BLaER1 (cell line): ENCODE results near the gene ACOX2.

ENCODE experiments used
- H3K27ac ChIP-seq: shearing (Covaris generic); formaldehyde crosslinking; 2 replicates; pipeline ENCODE4 v1.8.1; 2022
- H3K27me3 ChIP-seq: shearing (Covaris generic); formaldehyde crosslinking; 2 replicates; pipeline ENCODE4 v1.8.1; 2022
- H3K36me3 ChIP-seq: shearing (Covaris generic); formaldehyde crosslinking; 2 replicates; pipeline ENCODE4 v1.8.1; 2022
- H3K4me1 ChIP-seq: shearing (Covaris generic); formaldehyde crosslinking; 2 replicates; pipeline ENCODE4 v1.8.1; 2022
- H3K4me2 ChIP-seq: shearing (Covaris generic); formaldehyde crosslinking; 2 replicates; pipeline ENCODE4 v1.8.1; 2022
- H3K4me3 ChIP-seq: shearing (Covaris generic); formaldehyde crosslinking; 2 replicates; pipeline ENCODE4 v1.8.1; 2022
- H3K9ac ChIP-seq: shearing (Covaris generic); formaldehyde crosslinking; 2 replicates; pipeline ENCODE4 v1.8.1; 2022
- H3K9me3 ChIP-seq: shearing (Covaris generic); formaldehyde crosslinking; 2 replicates; pipeline ENCODE4 v1.8.1; 2022
- H4K20me1 ChIP-seq: shearing (Covaris generic); formaldehyde crosslinking; 2 replicates; pipeline ENCODE4 v1.8.1; 2022
- Cebpa-rat ChIP-seq: shearing (Covaris generic); IDR thresholded peaks from 2 replicates; pipeline ENCODE4 v1.8.1; 2022

The ACOX2 gene

DNA sequence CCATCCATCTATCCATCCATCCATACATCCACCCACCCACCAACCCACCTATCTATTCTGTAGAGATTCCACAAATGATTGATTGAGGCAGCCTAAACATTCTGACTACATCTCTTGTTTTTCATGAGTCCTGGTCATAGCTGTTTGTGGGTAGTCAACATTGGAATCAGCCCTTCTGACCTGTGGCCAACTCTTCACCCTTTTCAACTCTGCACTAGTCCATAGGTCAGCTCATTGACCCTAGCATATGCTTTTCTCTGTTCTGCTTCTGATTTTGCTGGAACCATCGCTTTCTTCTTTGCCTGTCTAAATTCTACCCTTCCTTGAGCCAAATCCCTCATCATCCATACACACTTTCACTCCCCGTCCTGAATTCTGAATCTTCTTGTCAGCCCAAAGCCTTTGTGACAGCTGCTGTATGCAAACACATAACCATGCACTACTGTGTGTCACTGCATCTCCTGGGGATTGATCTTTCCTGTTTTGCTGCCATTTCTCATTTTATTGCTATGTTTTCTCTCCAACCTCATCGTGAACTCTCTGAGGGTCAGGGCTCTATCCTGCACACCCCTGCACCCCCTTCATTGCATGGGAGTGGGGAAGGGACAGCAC, 61.9 kb downstream of the ACOX2 start:
- TF ChIP-seq Cebpa-rat: no peak

DNA sequence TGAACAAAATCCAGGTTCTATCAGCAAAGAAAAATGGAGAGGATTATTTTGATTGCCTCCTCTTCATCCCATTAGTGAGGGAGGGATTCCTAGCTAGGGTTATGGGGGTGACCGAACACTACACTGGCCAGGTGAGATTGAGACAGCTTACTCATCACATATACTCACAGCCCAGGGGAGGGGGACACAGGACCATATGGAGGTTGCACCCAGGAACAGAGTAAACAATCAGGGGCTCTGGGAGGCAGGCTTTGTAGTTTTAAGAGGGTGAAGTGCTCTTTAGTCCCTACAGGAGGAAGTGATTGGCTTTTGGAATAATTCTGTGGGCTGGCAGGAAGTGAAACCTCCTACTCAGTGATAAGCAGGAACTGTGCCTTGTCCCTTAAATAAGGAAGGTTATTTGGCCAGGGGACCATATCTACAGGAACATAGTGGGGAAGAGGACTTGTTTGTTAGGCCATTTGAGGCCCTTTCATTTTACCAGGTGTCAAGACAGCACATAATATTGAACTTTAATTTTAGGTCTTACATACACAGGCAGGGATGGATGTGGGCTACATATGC, 62.6 kb downstream of the ACOX2 start:
- H3K4me1 ChIP-seq: peaks cover 21% of the 10 kb centered on the region
- H3K36me3 ChIP-seq: no peaks in the 10 kb centered on the region
- TF ChIP-seq Cebpa-rat: no peak
- no peak overlapping the region for H3K4me3 ChIP-seq
- H3K9me3 ChIP-seq: peaks cover 7% of the 10 kb centered on the region; the same call in 1 of the 2 replicates
- H3K27me3 ChIP-seq: no peaks in the 10 kb centered on the region
- peak overlapping the region; percentile 71 for H3K4me2 ChIP-seq
- H4K20me1 ChIP-seq: no peaks in the 10 kb centered on the region
- H3K9ac ChIP-seq: no peak overlapping the region
- no peak overlapping the region for H3K27ac ChIP-seq

More for the DNA sequence above, 61.9 kb downstream of the ACOX2 start:
- no peak overlapping the region for H3K27ac ChIP-seq
- no peaks in the 10 kb centered on the region for H4K20me1 ChIP-seq
- H3K36me3 ChIP-seq: no peaks in the 10 kb centered on the region
- H3K9me3 ChIP-seq: peaks cover 13% of the 10 kb centered on the region
- H3K9ac ChIP-seq: no peak overlapping the region; the same call in 1 of the 2 replicates
- no peaks in the 10 kb centered on the region for H3K27me3 ChIP-seq
- no peak overlapping the region for H3K4me3 ChIP-seq
- peak overlapping the region; percentile 71 for H3K4me2 ChIP-seq
- peaks cover 21% of the 10 kb centered on the region for H3K4me1 ChIP-seq

DNA sequence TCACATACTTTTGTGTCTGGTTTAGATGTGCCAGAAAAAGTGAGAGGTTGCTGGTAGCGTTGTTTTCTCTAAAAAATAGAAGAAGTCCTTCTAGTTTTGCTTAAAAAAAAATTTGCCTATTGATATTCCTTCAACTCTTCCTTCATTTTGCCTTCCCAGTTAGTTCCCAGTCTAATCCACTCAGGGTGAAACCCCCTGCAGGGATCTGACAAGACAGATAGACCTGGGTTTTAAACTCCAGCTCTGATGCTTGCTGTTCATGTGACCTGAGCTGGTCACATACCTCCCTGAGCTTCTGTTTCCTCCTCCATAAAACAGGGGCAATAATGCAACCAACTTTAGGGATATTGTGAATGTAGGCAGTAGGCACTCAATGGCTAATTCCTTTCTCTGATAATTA, 63.7 kb downstream of the ACOX2 start:
- Histone ChIP-seq H3K27me3 (no peaks in the 10 kb centered on the region), H3K9me3 (no peaks in the 10 kb centered on the region), H3K27ac (no peak overlapping the region), H3K4me2 (no peak overlapping the region), H4K20me1 (no peaks in the 10 kb centered on the region), H3K4me3 (no peak overlapping the region), H3K4me1 (peaks cover 21% of the 10 kb centered on the region), H3K9ac (no peak overlapping the region), H3K36me3 (no peaks in the 10 kb centered on the region)
- TF ChIP-seq Cebpa-rat: no peak

DNA sequence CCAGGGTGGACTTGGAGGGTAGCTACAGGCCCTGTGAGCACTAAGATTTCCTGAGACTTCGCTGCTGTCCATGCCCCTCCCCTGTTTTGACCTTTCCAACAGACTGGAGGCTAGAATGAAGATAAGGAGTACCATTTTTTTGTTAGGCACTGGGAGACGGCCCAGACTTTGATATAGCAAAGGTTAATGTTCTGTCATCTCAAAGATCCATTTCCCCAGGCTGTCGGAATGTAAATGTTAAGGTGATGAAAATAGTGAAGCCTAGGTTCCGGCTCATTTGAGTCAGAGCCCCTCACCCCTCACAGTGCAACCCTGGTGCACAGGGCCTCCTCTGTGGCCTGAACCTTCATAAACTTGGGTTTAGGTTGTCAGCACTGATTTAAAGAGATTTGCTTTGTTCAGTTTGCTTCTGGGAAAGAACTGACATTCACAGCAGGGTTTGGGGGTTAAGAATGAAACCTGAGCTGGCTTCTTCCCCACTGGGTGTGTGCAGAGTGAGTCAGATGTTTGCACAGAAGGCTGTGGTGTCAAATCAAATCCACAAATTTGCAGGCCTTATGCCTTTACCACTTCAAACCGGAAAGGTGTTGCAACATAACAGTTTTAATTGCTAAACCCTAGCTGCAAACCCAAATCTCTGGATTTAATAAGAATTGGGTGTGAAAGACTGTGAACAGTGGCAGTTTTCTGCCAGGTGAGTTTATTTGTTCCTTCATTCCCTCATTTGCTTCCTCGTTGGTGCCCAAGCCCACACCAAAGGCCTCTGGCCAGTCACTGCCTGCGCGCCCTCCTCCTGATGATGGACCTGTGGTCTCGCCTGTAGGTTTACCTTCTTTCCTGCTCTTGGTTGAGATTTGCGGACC, 65.7 kb downstream of the ACOX2 start:
- Histone ChIP-seq H3K4me2 (no peak overlapping the region), H3K4me3 (no peak overlapping the region), H3K27ac (no peak overlapping the region)

DNA sequence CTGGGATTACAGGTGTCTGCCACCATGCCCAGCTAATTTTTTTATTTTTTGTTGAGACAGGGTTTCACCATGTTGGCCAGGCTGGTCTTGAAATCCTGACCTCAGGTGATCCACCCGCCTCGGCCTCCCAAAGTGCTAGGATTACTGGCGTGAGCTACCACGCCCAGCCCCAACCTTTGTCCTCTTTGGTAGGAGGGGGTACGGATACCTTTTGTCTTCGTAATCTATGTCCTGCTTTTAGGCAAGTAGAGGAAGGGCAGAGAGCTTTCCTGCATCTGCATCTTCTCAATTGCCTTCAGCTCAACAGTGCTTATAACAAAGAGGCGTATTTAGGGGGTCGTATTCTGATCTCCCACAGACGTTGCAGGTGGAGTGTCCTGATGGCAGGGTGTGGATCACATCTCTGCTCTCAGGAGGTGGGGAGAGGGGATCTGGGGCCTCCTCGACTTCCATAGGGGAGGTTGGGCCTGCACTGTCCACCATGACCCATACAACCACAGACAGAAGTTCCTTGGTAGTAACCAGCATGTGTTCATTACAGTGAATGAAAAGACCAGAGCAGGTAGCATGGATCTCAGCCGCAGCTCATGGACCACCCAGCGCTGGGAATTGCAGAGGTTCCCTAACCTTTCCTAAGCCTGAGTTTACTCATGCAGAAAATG, 66.5 kb downstream of the ACOX2 start:
- H3K4me1 ChIP-seq: peaks cover 13% of the 10 kb centered on the region
- H4K20me1 ChIP-seq: no peaks in the 10 kb centered on the region
- H3K27ac ChIP-seq: no peak overlapping the region
- H3K9ac ChIP-seq: no peak overlapping the region
- H3K36me3 ChIP-seq: no peaks in the 10 kb centered on the region
- no peaks in the 10 kb centered on the region for H3K9me3 ChIP-seq
- no peak overlapping the region for H3K4me3 ChIP-seq
- H3K4me2 ChIP-seq: no peak overlapping the region
- TF ChIP-seq Cebpa-rat: no peak
- H3K27me3 ChIP-seq: no peaks in the 10 kb centered on the region

More for the DNA sequence above, 65.7 kb downstream of the ACOX2 start:
- H3K36me3 ChIP-seq: no peaks in the 10 kb centered on the region
- H3K4me1 ChIP-seq: peaks cover 21% of the 10 kb centered on the region
- 0 out of 2 replicates have a peak, but pooled peaks have one; percentile 34 for TF ChIP-seq Cebpa-rat
- H3K9me3 ChIP-seq: no peaks in the 10 kb centered on the region
- no peaks in the 10 kb centered on the region for H3K27me3 ChIP-seq
- no peaks in the 10 kb centered on the region for H4K20me1 ChIP-seq
- H3K9ac ChIP-seq: no peak overlapping the region

DNA sequence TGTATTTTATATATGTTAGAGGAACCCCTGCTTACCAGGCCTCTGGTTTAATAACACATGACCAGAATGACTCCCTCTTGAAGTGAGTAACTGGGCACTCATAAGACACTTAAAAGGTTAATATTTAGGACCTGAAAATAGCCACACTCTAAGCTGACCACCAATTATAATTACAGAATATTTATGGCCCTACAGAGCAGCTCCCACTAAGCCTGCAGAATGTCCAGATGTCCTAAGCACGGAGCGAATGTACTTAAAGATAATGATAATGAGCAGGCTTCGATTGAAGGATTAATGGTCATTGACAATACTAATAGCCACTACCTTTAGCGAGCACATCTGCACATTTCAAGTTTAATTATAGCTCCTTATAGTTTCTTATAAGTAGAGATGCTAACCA, 67.9 kb downstream of the ACOX2 start:
- Histone ChIP-seq H3K9me3 (no peaks in the 10 kb centered on the region), H3K36me3 (no peaks in the 10 kb centered on the region), H3K4me1 (peaks cover under 1% of the 10 kb centered on the region; the same call in 1 of the 2 replicates), H3K27me3 (no peaks in the 10 kb centered on the region), H3K9ac (no peak overlapping the region), H3K4me3 (no peak overlapping the region), H3K4me2 (no peak overlapping the region), H4K20me1 (no peaks in the 10 kb centered on the region), H3K27ac (no peak overlapping the region)
- no peak for TF ChIP-seq Cebpa-rat

DNA sequence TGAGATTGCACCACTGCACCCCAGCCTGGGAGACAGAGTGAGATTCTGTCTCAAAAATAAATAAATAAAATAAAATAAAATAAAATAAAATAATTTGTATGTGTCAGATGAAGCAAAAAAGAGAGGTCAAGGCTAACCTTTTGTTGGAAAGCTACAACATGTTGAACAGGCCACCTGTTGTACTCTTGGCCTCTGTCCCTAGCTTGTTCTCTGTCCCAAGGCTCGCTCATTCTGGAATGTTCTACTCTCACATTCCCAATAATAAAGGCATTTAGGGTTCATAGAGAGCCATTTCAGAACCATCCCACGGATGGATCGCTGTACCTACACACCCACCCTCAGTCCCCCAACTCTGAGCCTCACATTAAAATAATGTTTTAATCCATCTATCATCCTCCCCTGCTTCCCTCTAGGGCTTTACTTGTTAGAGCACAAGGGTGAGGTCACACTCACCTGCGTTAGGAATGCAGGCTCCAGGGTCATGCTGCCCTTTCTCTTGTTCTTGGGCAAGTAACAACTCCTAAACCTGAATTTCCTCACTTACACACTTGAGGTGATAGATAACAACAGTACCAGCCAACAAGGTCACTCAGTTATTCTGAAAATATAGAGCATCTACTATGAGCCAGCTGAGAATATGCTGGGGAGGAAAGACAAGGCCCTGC, 70.0 kb downstream of the ACOX2 start:
- no peaks in the 10 kb centered on the region for H4K20me1 ChIP-seq
- no peaks in the 10 kb centered on the region for H3K36me3 ChIP-seq
- peaks cover 14% of the 10 kb centered on the region for H3K4me1 ChIP-seq
- H3K4me2 ChIP-seq: no peak overlapping the region
- no peak overlapping the region for H3K27ac ChIP-seq
- no peak overlapping the region for H3K4me3 ChIP-seq
- H3K27me3 ChIP-seq: no peaks in the 10 kb centered on the region
- H3K9me3 ChIP-seq: no peaks in the 10 kb centered on the region
- TF ChIP-seq Cebpa-rat: no peak
- no peak overlapping the region for H3K9ac ChIP-seq

DNA sequence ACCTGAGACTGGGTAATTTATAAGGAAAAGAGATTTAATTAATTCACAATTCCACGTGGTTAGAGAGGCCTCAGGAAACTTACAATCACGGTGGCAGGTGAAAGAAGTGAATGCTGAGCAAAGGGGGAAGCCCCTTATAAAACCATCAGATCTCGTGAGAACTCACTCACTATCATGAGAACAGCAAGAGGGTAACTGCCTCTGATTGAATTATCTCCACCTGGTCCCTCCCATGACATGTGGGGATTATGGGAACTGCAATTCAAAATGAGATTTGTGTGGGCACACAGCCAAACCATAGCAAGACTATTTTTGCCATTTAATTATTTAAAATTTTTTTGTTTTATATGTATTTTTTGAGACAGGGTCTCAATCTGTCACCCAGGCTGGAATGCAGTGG, 72.1 kb downstream of the ACOX2 start:
- Histone ChIP-seq H3K4me1 (peaks cover 14% of the 10 kb centered on the region), H3K27ac (no peak overlapping the region), H4K20me1 (no peaks in the 10 kb centered on the region), H3K4me3 (no peak overlapping the region), H3K9me3 (no peaks in the 10 kb centered on the region), H3K4me2 (no peak overlapping the region), H3K36me3 (no peaks in the 10 kb centered on the region), H3K27me3 (no peaks in the 10 kb centered on the region), H3K9ac (no peak overlapping the region)
- no peak for TF ChIP-seq Cebpa-rat

DNA sequence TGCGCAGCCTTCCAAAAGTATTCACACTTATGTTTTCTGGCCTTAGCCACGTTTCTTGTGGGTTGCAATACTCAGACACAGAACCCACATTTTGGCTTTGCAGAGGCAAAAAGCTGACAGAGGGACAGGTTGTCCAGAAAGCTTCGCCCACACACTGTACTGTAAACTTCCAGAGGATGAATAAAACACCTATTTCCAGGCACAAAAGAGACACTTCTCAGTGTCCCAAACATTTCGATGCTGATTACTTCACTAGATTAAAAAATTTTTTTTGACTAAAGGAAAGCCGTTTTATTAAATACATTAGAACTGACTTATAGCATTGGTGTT, 73.1 kb downstream of the ACOX2 start:
- no peaks in the 10 kb centered on the region for H3K27me3 ChIP-seq
- peaks cover 14% of the 10 kb centered on the region for H3K4me1 ChIP-seq
- no peaks in the 10 kb centered on the region for H3K9me3 ChIP-seq
- H3K9ac ChIP-seq: no peak overlapping the region
- H3K27ac ChIP-seq: no peak overlapping the region
- TF ChIP-seq Cebpa-rat: no peak
- H3K4me2 ChIP-seq: peak overlapping the region; percentile 70
- H3K36me3 ChIP-seq: no peaks in the 10 kb centered on the region
- H4K20me1 ChIP-seq: no peaks in the 10 kb centered on the region
- H3K4me3 ChIP-seq: no peak overlapping the region
